HEK293T (cell line): ENCODE measurements around the gene GPR149.

Source experiments
- CTCF ChIA-PET: fragments of 350-600 bp; formaldehyde crosslinking; extraction: SDS; loops from one replicate; lab custom pipeline; 2021; ENCODE audit warnings: antibody characterized with exemption, inconsistent platforms; lab: Yijun Ruan, JAX
- POLR2A ChIA-PET: fragments of 350-600 bp; formaldehyde crosslinking; extraction: SDS; loops from one replicate; lab custom pipeline; 2020; ENCODE audit warnings: antibody characterized with exemption, inconsistent platforms; lab: Yijun Ruan, JAX
- DNase-seq: peaks from one replicate; pipeline ENCODE4 v3.0.0; 2012; ENCODE audit warnings: mixed read lengths; ENCODE audit errors: extremely low spot score
- ARNT ChIP-seq: fragments of 450-650 bp; IDR thresholded peaks from 2 replicates; pipeline ENCODE4 v1.6.1; 2017; ENCODE audit warnings: mild to moderate bottlenecking
- BHLHE40 ChIP-seq: fragments of 450-650 bp; IDR thresholded peaks from 2 replicates; pipeline ENCODE4 v1.6.1; 2016; ENCODE audit warnings: mild to moderate bottlenecking, moderate library complexity, borderline replicate concordance
- CTBP1 ChIP-seq: fragments of 450-650 bp; IDR thresholded peaks from 2 replicates; pipeline ENCODE4 v1.6.1; 2016; ENCODE audit warnings: borderline replicate concordance
- ELF4 ChIP-seq: fragments of 450-650 bp; IDR thresholded peaks from 2 replicates; pipeline ENCODE4 v1.6.1; 2017; ENCODE audit warnings: antibody characterized with exemption
- FOXA1 ChIP-seq: fragments of 450-650 bp; IDR thresholded peaks from 2 replicates; pipeline ENCODE4 v1.6.1; 2016; ENCODE audit warnings: mild to moderate bottlenecking
- FOXK2 ChIP-seq: fragments of 450-650 bp; IDR thresholded peaks from 2 replicates; pipeline ENCODE4 v1.6.1; 2016; ENCODE audit warnings: mild to moderate bottlenecking
- FOXM1 ChIP-seq: fragments of 450-650 bp; IDR thresholded peaks from 2 replicates; pipeline ENCODE4 v1.6.1; 2017; ENCODE audit warnings: mild to moderate bottlenecking, borderline replicate concordance
- HDGF ChIP-seq: fragments of 450-650 bp; IDR thresholded peaks from 2 replicates; pipeline ENCODE4 v1.6.1; 2017; ENCODE audit warnings: antibody characterized with exemption, borderline replicate concordance
- L3MBTL2 ChIP-seq: fragments of 450-650 bp; conservative IDR thresholded peaks from 2 replicates; pipeline ENCODE4 v1.6.1; 2016; ENCODE audit warnings: mild to moderate bottlenecking
- LEF1 ChIP-seq: fragments of 450-650 bp; IDR thresholded peaks from 2 replicates; pipeline ENCODE4 v1.6.1; 2017; ENCODE audit warnings: mild to moderate bottlenecking, borderline replicate concordance
- NFRKB ChIP-seq: fragments of 450-650 bp; IDR thresholded peaks from 2 replicates; pipeline ENCODE4 v1.6.1; 2016; ENCODE audit warnings: mild to moderate bottlenecking, moderate library complexity
- PKNOX1 ChIP-seq: fragments of 450-650 bp; IDR thresholded peaks from 2 replicates; pipeline ENCODE4 v1.6.1; 2016
- SP1 ChIP-seq: fragments of 450-650 bp; IDR thresholded peaks from 2 replicates; pipeline ENCODE4 v1.6.1; 2017
- SUZ12 ChIP-seq: fragments of 450-650 bp; IDR thresholded peaks from 2 replicates; pipeline ENCODE4 v1.6.1; 2016; ENCODE audit warnings: mild to moderate bottlenecking
- TARDBP ChIP-seq: fragments of 450-650 bp; IDR thresholded peaks from 2 replicates; pipeline ENCODE4 v1.6.1; 2016
- ZNF384 ChIP-seq: fragments of 450-650 bp; IDR thresholded peaks from 2 replicates; pipeline ENCODE4 v1.6.1; 2016

GPR149 gene

GRCh38 chr3:154307363-154307762 is 122.6 kb downstream of the GPR149 start:
- DNase-seq: no peak
- TF ChIP-seq TARDBP (no peak), LEF1 (no peak), HDGF (no peak), PKNOX1 (no peak), SUZ12 (no peak), ELF4 (no peak), FOXA1 (no peak), SP1 (no peak), ARNT (no peak), L3MBTL2 (no peak), BHLHE40 (no peak), FOXK2 (no peak), FOXM1 (no peak), CTBP1 (no peak), NFRKB (no peak), ZNF384 (no peak)
- CTCF ChIA-PET: no interaction called here
- POLR2A ChIA-PET: no interaction called here

- no peak for TF ChIP-seq ZNF384
- TF ChIP-seq L3MBTL2: no peak
- ChIA-PET CTCF (interaction anchor here (0.6 kb wide), 1 partner anchor 449 kb away, joined by 5 read pairs; no protein-coding TSS in a partner anchor), POLR2A (no interaction called here)
- DNase-seq: no peak
These were observed 125.1 kb downstream of the GPR149 start for GRCh38 chr3:154304936-154305335.

- ChIA-PET POLR2A (no interaction called here), CTCF (no interaction called here)
- TF ChIP-seq SP1 (no peak), TARDBP (no peak), FOXM1 (no peak), ZNF384 (no peak), CTBP1 (no peak), ARNT (no peak), ELF4 (no peak), FOXA1 (no peak), L3MBTL2 (no peak), BHLHE40 (no peak), SUZ12 (no peak), PKNOX1 (no peak), HDGF (no peak), FOXK2 (no peak), NFRKB (no peak), LEF1 (no peak)
These were observed 125.7 kb downstream of the GPR149 start for GRCh38 chr3:154304116-154304786.

GRCh38 chr3:154301561-154301960 is 128.4 kb downstream of the GPR149 start:
- no peak for DNase-seq
- TF ChIP-seq ELF4: no peak
- TF ChIP-seq SUZ12: no peak
- no peak for TF ChIP-seq ZNF384
- no peak for TF ChIP-seq SP1
- TF ChIP-seq FOXA1: no peak
- no peak for TF ChIP-seq FOXM1
- TF ChIP-seq BHLHE40: no peak
- TF ChIP-seq L3MBTL2: no peak
- no peak for TF ChIP-seq ARNT
- TF ChIP-seq CTBP1: no peak
- TF ChIP-seq TARDBP: no peak
- TF ChIP-seq LEF1: no peak
- TF ChIP-seq FOXK2: no peak
- TF ChIP-seq PKNOX1: no peak
- no peak for TF ChIP-seq NFRKB
- TF ChIP-seq HDGF: no peak
- ChIA-PET POLR2A (no interaction called here), CTCF (interaction anchor here (0.7 kb wide), 1 partner anchor 427 kb away, joined by 7 read pairs; no protein-coding TSS in a partner anchor)

More at GRCh38 chr3:154304116-154304786, 125.7 kb downstream of the GPR149 start:
- no peak for DNase-seq

GRCh38 chr3:154294016-154294415 is 136.0 kb downstream of the GPR149 start:
- no peak for TF ChIP-seq NFRKB
- no peak for TF ChIP-seq ELF4
- no peak for TF ChIP-seq FOXM1
- TF ChIP-seq HDGF: no peak
- TF ChIP-seq SP1: no peak
- no peak for TF ChIP-seq PKNOX1
- no peak for TF ChIP-seq TARDBP
- no peak for TF ChIP-seq FOXA1
- TF ChIP-seq FOXK2: no peak
- TF ChIP-seq ZNF384: no peak
- no peak for TF ChIP-seq L3MBTL2
- TF ChIP-seq LEF1: no peak
- no peak for TF ChIP-seq BHLHE40
- TF ChIP-seq CTBP1: no peak
- no peak for TF ChIP-seq SUZ12
- ChIA-PET CTCF (no interaction called here), POLR2A (no interaction called here)
- DNase-seq: no peak
